ENCODE measurements around the gene NOXO1. TPM values are rescaled to one million over a fixed set of nuclear protein-coding genes. Genes with fewer than 3 reads are reported as not detected.

NOXO1 gene
- total and polyA plus RNA-seq, 10 of the 15 experiments (the other 5 are each of a cell fraction or from before 2014, with no cell fraction given): 0.09 to 0.76 (median 0.26) TPM; not detected in 4

- TF ChIP-seq RFX5 (IDR thresholded peaks at IDR 0.05; ENCODE audit: low read depth, low read length) (no peak), HSF1 (IDR thresholded peaks at IDR 0.05; ENCODE audit: low read depth, low read length) (no peak), EZH2 (IDR thresholded peaks at IDR 0.05; ENCODE audit: borderline replicate concordance, control insufficient read depth, low read depth, low read length) (no peak), MEF2A (IDR thresholded peaks at IDR 0.05; ENCODE audit: insufficient read depth, low read depth, low read length) (no peak), IRF5 (IDR thresholded peaks at IDR 0.05; ENCODE audit: borderline replicate concordance) (no peak), CEBPZ (IDR thresholded peaks at IDR 0.05; ENCODE audit: low read depth, low read length) (no peak), IRF3 (IDR thresholded peaks at IDR 0.05) (no peak), SMARCA5 (IDR thresholded peaks at IDR 0.05) (no peak)
- TF ChIP-seq, protein P1, sequence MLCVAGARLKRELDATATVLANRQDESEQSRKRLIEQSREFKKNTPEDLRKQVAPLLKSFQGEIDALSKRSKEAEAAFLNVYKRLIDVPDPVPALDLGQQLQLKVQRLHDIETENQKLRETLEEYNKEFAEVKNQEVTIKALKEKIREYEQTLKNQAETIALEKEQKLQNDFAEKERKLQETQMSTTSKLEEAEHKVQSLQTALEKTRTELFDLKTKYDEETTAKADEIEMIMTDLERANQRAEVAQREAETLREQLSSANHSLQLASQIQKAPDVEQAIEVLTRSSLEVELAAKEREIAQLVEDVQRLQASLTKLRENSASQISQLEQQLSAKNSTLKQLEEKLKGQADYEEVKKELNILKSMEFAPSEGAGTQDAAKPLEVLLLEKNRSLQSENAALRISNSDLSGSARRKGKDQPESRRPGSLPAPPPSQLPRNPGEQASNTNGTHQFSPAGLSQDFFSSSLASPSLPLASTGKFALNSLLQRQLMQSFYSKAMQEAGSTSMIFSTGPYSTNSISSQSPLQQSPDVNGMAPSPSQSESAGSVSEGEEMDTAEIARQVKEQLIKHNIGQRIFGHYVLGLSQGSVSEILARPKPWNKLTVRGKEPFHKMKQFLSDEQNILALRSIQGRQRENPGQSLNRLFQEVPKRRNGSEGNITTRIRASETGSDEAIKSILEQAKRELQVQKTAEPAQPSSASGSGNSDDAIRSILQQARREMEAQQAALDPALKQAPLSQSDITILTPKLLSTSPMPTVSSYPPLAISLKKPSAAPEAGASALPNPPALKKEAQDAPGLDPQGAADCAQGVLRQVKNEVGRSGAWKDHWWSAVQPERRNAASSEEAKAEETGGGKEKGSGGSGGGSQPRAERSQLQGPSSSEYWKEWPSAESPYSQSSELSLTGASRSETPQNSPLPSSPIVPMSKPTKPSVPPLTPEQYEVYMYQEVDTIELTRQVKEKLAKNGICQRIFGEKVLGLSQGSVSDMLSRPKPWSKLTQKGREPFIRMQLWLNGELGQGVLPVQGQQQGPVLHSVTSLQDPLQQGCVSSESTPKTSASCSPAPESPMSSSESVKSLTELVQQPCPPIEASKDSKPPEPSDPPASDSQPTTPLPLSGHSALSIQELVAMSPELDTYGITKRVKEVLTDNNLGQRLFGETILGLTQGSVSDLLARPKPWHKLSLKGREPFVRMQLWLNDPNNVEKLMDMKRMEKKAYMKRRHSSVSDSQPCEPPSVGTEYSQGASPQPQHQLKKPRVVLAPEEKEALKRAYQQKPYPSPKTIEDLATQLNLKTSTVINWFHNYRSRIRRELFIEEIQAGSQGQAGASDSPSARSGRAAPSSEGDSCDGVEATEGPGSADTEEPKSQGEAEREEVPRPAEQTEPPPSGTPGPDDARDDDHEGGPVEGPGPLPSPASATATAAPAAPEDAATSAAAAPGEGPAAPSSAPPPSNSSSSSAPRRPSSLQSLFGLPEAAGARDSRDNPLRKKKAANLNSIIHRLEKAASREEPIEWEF (IDR thresholded peaks at IDR 0.05; ENCODE audit: insufficient replicate concordance, low read depth, low read length): no peak
Measured at GRCh38 chr16:1944612-1945199, 36.6 kb downstream of the NOXO1 start (continued).

Measured in GM12878 (cell line).